GM19043 (cell line): ENCODE results near the gene CBFA2T2.
"Not testable (repeated sequence)": the region's sequence is repeated elsewhere in the genome, so short reads cannot be mapped to it uniquely, and the experiment has no call there.

Source experiments
- ATAC-seq: cut with Tn5 transposase; IDR thresholded peaks from one replicate; pipeline ENCODE4 v1.9.1; 2021; ENCODE audit warnings: low read depth; ENCODE audit not compliant: unreplicated experiment

CBFA2T2 gene

DNA sequence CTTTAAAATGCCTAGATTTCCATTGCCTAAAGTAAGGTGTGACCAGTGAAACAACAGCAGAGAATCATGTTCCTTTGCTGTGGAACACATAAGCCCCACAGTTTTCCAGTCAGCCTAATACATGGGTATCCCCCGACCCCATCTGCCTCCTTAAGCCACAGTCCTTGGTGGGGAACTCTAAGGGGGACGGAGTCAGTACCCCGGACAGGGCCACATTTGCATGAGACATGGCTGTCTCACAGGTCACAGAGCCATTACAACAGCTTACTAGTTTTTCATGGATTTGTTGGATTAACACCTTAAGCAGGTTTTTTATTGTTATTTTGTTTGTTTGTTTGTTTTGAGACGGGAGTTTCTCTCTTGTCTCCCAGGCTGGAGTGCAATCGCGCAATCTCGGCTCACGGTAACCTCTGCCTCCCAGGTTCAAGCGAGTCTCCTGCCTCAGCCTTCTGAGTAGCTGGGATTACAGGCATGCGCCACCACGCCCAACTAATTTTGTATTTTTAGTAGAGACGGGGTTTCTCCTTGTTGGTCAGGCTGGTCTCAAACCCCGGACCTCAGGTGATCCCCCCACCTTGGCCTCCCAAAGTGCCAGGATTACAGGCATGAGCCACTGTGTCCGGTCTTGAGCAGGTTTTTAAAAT lies 157.2 kb downstream of the CBFA2T2 start:
- ATAC-seq: not testable (repeated sequence)

DNA sequence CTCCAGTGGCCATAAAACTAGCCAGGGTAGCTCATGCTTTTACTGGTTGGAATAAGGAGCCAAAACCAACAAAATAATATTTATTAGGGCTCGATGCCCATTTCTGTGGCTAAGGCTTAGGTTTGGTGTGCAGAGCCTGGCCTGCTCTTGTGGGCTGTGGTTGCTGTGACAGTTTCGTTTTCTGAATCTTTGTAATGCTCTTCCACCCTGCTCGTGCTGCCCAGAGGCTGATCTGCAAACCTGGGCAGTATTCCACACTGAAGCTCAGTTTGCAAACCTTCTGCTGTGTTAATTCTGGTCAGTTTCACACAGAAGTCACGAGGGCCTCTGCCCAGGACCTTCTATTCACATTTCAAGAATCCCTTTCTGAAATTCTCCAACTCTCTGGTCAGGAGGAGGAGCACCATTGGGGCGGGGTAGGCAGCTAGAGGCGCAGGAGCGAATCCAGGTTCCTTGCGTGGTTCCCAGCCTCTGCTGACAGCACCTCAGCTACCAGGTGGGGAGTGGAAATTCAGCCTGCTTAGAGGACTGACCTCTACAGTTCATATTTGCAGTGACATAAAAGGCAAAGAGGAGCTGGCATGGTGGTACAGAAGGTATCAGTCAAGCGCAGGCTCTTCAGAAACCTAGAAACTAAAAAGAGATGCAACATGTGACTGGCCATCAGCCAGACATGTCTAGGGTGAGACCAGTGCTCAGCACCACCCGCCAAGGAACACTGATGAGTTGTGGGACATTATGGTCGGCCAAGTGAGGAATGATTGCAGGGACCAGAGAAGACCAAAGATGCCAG lies 157.9 kb downstream of the CBFA2T2 start:
- no peak for ATAC-seq

DNA sequence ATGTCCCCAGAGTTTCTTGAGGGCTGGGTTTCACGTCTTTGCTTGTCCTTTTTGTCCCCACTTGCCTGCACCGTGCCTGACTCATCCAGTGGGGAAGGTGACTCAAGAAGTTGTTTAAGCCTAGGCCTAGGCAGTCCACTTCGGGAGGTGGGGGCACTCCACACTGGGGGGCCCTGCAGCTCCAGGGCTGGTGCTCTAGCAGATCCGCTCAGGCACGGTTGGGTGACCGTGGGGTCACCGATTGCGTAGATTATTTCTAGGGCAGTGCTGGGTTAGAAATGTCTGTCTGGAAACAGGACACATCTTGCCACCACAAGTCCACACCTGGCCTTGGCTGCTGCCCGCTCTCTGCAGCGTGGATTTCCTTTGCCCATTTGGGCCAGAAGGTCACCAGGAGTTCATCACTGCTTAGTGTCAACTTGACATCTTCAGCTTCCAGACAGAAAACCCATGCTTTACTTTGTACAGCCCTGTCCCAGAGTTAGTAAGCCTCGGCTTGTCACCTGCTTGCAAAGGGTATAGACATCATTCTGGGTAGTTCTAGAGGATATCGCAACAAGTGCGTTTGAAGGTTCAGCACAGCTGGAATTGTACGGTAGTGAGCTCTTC lies 158.6 kb downstream of the CBFA2T2 start:
- no peak for ATAC-seq

DNA sequence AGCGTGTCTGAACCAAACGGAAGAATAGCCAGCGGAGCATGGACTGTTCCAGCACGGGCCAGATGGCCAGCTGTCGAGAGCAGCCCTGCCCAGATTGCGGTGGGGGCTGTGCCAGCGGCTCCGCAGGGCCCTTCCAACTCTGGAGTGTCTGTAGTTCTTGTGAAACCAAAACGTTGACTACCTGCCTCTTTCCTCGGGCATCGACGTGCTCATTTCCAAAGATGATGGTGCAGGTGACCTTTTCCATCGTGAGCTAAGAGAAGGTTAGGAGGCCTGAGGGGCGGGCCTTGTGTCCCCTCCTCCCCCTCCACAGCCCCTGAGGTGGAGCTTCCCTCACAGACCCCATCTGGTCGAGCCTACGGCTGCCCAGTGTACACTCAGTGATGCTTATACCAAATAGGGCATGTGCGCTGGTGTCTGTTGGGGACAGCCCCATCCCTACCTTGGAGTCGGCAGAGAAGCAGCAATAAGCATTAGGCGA lies 159.3 kb downstream of the CBFA2T2 start:
- no peak for ATAC-seq

DNA sequence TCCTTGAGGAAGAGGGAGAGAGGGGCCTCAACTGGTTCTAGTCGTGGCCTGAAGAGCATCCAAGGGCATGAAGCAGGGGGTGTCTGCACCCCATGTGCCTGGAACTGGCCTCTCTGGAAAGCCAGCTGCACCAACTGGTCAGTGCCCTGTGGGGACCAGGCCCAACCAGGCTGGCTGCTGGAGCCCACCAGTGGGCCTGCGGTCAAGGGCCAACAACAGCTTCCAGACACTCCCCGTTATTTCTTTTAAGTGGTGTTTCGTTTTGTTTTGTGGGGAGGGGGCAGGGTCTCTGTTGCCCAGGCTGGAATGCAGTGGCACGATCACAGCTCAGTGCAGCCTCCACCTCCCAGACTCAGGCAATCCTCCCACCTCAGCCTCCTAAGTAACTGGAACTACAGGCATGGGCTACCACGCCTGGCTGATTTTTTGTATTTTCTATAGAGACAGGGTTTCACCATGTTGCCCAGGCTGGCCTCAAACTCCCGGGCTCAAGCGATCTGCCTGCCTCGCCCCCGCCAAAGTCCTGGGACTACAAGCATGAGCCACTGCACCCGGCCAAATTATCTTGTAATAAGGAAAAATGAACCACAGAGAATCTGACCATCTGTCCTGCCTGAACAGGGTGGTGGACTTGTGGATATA lies 160.3 kb downstream of the CBFA2T2 start:
- ATAC-seq: no peak

DNA sequence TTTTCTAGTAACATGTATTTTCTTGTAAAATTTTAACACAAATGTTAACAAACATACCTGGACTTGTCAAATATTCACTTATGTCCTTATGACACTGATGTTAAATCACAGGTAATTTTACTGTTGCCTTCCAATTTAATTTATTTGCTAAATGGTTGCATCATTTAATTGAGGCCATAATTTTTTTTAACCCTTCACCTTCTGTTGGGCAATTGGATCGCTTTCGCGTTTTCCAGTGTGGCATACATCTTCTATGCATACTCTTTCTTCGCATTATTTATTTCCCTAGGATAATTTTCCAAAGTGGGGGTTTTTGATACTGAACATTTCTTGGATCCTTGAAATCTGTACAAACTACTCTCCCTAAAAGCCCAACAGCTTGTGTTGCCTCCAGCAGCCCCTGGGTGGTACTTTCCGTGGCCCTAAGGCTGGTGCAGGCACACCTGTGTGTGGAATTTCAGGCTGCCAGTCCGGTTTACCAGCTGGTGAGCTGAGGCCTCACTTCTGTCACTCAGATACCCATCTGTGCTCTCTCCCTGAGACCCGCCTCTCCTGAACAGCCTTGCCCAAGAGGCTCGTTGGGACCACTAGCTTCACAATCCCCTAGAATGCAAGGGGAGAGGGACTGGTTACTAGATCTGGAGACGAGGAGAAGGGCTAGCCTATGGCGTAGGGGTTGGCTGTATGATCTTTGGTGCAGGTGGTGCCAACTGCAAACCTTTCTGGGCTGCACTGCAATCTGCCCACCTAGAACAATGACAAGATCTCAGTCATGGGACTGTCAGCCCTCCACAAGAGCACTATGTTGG lies 161.1 kb downstream of the CBFA2T2 start:
- no peak for ATAC-seq

DNA sequence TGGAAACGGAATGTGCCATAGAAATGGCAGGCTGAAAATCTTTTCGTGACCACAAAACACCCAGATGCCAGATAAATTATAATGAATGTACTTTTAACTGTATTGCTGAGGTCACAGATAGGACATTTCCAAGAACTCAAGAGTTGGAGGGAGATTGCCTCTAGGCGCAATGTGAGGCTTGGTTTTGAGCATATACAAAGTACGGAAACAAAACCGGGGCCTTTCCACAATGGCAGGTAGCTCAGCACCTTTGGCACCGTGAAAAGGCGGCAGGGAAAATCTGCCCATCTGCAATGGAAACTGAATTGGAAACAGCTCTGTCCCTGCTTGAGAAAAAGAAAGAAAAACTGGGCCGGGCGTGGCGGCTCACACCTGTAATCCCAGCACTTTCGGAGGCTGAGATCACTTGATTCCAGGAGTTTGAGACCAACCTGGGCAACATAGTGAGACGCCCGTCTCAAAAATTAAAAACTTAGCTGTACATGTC lies 161.7 kb downstream of the CBFA2T2 start:
- ATAC-seq: no peak

DNA sequence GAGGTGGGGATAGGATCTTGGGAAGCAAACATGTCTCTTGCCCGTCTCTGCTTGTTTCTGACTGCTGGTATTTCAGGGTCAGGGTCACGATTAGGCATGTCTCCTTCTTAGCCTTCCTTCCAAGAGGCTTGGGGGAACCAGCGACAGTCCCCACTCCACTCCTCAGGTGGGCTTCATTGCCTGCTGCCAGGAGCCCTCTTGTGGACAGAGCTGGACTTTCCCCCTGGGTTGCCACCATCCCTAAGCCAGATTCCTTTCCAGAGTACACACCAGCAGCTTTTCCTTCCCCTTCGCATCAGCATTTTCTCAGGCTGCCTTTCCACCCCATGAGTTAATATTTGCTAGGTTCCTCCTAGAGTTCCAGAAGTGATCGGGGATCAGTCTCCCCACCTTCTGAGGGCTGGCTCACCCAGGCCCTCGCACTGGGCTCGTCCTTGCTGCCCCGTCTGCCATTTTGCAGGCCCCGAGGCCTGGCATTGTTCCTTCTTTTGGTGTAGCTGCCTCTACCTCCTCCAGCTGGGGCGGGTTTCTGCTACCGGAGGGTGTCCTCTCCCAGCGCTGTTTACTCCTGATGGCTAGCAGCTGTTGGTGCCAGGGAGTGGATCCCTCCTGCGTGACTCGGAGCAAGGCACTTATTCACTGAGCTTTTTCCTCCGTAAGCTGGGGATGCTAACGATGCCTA lies 163.5 kb downstream of the CBFA2T2 start:
- no peak for ATAC-seq

DNA sequence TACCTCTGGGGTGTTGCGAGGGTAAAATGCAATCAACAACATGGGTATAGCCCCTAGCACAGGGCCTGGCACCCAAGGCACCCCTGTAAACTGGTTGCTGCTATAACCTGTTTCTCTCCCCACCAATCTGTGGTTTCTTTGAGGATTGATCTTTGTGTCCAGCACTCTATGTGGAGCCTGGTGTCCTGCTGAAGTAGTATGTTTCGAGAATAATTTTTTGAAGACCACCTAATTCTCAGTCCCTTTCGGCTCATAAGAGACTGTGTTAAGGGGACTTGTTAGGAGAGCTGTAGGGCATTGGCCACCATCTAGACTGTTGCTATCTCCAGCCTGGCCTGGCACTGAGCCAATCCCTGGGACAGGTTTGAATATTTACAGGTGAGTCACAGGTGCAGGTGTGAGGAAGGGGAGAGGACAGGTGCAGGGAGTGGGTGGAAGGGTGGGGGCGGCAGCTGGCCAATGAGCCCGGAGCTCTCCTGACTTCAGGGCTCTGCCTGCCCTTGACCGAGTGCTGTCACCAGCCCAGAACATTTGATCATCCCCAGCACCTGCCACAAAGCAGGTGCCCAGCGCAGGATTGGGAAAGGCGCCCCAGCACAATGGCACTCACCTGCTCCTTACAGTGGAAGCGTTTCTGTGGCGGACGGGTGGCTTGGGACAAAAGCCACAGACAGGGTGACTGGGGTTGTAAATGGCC lies 164.2 kb downstream of the CBFA2T2 start:
- no peak for ATAC-seq

DNA sequence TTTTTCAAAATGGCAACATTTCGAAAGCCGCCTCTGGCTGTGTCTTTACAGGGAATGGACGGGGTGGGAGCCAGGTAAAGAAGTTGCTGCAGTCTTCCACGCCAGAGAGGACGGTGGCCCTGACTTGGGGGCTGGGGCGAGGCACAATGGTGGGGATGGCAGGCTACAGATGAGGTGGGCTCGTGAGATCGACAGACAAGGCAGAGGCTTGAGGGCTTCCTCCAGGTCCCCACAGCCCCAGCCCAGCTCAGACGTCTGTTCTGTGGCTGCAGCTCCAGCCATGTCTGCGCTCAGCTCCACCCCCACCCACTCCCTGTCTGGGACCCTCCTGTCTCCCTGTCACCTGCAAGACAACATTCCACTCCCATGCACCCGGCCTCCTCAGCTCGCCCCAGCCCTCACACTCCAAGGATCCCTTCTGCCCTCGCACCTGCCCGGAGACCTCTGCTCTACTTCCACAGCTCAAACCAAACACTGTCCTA lies 164.8 kb downstream of the CBFA2T2 start:
- no peak for ATAC-seq

DNA sequence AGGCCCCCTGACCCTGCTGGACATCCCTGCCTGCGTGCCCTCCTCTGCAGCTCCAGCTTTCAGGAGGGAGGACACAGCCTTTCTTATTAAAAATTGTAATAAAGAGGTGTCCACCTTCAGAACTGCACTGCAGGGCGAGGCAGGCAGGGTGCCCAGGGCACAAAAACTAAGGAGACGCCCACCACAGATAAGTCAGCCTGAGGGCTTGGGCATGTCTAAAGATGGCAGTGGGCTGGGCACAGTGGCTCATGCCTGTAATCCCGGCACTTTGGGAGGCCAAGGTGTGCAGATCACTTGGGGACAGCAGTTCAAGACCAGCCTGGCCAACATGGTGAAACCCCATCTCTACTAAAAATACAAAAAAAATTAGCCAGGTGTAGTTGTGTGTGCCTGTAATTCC lies 165.3 kb downstream of the CBFA2T2 start:
- no peak for ATAC-seq

DNA sequence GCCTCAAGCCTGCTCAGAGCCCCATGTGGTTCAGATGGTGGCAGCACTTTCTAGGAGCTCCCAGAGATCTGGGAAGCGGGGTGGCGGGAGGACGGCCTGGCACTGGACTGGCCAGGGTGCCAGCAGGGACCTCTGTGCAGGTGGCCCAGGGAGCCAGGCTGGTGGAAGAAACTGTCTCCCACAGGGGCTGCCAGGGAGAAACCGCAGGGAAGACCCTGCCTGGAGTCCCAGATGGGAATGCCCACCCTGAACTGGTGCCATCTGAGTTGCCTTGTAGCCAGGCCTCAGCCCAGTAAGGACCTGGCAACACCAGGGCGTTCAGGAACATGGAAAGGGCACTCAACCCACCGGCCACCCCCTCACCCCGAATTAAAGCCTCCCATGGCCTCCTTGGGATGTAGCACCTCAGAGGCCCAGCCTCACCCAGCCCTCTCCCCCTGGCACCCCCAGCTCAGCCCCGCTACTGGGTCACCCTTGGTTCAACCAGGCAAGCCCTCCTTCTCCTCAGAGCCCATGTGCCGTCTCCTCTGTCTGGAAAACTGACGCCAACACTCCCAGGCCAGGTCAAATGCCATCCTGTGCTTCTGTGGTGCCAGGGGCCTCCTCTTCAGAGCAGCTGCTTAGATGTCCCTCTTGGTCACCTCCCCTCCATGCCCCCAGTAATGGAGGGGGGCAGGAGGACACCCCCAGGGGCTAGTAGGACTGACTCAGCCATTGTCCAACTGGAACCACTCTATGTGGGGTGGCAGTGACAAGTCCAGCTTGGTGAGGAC lies 166.3 kb downstream of the CBFA2T2 start:
- no peak for ATAC-seq

DNA sequence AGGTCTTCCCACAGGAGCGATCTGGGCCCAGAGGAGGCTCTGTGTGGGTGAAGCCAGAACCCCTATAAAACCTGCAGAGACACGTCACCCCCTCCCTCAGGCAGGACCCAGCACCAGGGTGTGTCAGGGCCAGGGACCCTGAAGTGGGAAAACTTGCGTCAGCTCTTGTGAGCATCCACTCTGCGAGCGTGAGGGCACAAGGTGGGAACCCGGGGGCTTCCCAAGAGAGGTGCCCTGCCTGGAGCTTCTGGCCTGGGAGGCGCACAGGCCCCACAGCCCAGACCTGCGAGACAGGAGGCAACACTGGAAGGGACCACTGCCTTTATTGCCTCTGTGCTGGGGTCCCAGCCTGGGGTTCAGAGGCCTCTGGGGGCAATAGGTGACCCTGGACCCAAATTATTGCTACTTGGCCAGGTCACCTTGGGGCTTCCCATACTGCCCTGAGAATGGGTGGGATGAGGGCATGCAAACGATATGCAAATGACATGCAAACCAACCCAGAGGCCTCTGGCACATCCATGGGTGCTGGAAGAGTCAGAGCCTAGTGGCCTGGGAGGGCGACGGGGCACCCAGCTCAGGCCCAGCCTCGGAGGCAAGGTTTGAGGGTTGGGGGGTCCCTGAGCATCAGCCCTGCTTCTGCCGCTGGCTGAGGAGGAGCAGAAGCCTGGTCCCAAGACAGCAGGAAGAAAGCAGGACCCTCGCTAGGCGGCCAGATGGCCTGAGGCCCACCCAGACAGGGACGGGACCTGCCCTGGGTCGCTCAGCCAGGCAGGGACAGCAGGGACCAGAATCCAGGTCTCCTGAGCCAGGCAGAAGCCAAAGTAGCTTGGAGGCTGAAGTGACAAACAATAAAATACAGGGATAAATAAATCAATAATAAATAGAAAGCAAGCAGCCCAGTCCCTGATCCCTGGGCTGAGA lies 167.1 kb downstream of the CBFA2T2 start:
- no peak for ATAC-seq

DNA sequence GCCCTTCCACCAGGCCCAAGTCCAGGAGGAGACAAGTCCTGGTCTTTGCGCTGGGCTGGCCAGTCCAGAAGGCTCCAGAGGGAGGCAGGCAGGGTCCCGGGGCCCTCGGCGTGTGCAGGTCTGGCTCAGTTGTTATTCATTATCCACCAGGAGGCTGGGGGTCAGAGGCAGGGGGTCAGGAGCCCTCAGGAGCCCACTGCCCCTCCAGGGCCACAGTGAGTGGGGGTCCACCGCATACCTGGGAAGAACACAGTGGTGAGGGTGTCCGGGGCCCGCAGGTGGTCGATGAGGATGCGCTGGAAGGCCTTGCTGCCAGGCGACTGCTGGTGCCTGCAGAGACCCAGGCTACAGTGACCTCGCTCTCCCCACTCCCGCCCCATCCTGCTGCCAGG lies 167.8 kb downstream of the CBFA2T2 start:
- no peak for ATAC-seq

DNA sequence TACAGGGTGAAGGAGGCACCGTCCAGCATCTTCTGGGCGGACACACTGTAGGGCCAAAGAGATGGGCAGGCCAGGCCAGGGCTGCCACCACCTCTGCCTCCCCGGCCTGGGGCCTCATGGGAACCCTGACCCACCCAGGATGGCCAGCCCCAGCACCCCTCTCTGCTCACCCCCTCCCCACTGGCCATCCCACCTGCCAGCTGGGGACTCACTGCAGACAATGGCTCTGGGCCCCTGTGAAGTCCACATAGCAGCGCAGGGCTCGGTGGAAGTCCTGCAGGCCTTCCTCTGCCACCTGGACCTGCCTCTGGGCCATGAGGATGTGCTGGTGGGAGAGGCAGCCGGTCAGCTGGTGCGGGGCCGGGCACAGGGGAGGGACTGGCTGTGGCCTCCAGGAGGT lies 168.6 kb downstream of the CBFA2T2 start:
- no peak for ATAC-seq

DNA sequence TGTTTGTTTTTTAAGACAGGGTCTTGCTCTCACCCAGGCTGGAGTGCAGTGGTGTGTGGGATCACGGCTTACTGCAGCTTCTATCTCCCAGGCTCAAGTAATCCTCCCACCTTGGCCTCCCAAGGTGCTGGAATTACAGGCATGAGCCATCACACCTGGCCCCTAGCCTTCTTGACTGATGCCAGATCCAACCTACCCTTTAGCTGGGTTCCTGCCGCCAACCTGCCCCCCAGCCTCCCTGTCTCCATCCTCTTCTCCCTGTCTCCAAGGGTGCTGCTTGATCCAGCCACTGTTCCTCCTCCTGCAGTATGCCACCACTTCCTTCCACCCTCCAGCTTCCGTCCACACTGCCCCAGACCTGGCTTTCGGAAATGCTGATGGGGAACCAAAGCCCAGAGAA lies 169.0 kb downstream of the CBFA2T2 start:
- ATAC-seq: no peak

DNA sequence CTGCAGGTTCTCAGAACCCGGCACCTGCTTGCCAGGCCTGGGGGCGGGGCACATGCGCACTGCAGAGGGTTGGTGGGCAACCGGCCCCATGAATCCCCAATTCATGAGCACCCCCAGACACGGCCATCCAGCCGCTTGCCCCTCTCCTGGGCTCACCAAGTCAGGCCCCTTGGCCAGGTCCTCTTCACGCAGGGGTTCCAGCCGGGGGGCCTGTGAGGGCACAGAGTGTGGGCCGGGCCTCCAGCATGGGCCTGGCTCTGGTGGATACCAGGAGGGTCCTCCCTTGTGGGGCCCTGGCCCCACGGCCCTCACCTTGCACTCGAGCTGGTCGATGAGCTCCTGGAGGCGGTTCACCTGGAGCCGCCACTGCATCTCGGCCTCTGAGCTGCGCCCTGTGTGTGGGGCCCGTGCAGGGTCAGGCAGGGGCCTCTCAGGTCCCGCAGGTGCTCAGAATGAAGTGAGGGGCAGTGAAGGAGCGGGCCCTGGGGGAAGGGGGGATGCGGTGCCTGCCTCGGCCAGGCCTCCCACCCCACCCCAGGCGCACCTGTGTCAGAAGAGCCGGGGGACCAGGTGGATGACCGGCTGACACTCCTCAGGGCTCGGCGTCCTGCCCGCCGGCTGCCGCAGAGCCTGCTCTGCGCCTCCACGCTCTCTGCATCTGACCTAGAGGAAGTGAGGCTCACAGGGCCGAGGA lies 169.6 kb downstream of the CBFA2T2 start:
- no peak for ATAC-seq
